NCI-H510A (cell line): ENCODE measurements around the gene SLC24A5.

ENCODE experiments used
- DNase-seq: peaks from one replicate; lab custom pipeline; 2025; lab: John Stamatoyannopoulos, UW

Gene SLC24A5

GRCh38 chr15:48120745-48121144 lies at the start of gene SLC24A5:
SLC24A5 (plus strand) TSS chr15:48120990; CDS start chr15:48121045, 55 bp downstream.
- DNase-seq = no peak

- no peak for DNase-seq
Observed at GRCh38 chr15:48072941-48073340, 47.8 kb upstream of the SLC24A5 start.

GRCh38 chr15:48073881-48074280 lies 46.9 kb upstream of the SLC24A5 start:
- DNase-seq = no peak

GRCh38 chr15:48076454-48076853 lies 44.3 kb upstream of the SLC24A5 start:
- DNase-seq = no peak

- DNase-seq = no peak
Observed at GRCh38 chr15:48077616-48078184, 43.1 kb upstream of the SLC24A5 start.

GRCh38 chr15:48084759-48085590 lies 35.8 kb upstream of the SLC24A5 start:
- DNase-seq = no peak

GRCh38 chr15:48085591-48085930 lies 35.2 kb upstream of the SLC24A5 start:
- no peak for DNase-seq

- DNase-seq = no peak
Observed at GRCh38 chr15:48086133-48086532, 34.7 kb upstream of the SLC24A5 start.

- no peak for DNase-seq
Observed at GRCh38 chr15:48086576-48086975, 34.2 kb upstream of the SLC24A5 start.

GRCh38 chr15:48087844-48088243 lies 32.9 kb upstream of the SLC24A5 start:
- DNase-seq = no peak

GRCh38 chr15:48089702-48090101 lies 31.1 kb upstream of the SLC24A5 start:
- no peak for DNase-seq

GRCh38 chr15:48090115-48090514 lies 30.7 kb upstream of the SLC24A5 start:
- DNase-seq = no peak

GRCh38 chr15:48090666-48091065 lies 30.1 kb upstream of the SLC24A5 start:
- DNase-seq = no peak

GRCh38 chr15:48091522-48091921 lies 29.3 kb upstream of the SLC24A5 start:
- no peak for DNase-seq

- no peak for DNase-seq
Observed at GRCh38 chr15:48096355-48096786, 24.4 kb upstream of the SLC24A5 start.

- DNase-seq = no peak
Observed at GRCh38 chr15:48096813-48097212, 24.0 kb upstream of the SLC24A5 start.

GRCh38 chr15:48097264-48097663 lies 23.5 kb upstream of the SLC24A5 start:
- DNase-seq = no peak

GRCh38 chr15:48101376-48101961 lies 19.3 kb upstream of the SLC24A5 start:
- no peak for DNase-seq

GRCh38 chr15:48102167-48102566 lies 18.6 kb upstream of the SLC24A5 start:
- DNase-seq = no peak

- DNase-seq = no peak
Observed at GRCh38 chr15:48103647-48104046, 17.1 kb upstream of the SLC24A5 start.

- no peak for DNase-seq
Observed at GRCh38 chr15:48105936-48106335, 14.9 kb upstream of the SLC24A5 start.

GRCh38 chr15:48109212-48109611 lies 11.6 kb upstream of the SLC24A5 start:
- DNase-seq = no peak

GRCh38 chr15:48109856-48110531 lies 10.8 kb upstream of the SLC24A5 start:
- no peak for DNase-seq
